Urinary bladder (tissue), 4 donors: ENCODE data around the gene HERC4. TPM values are rescaled to one million over a fixed set of nuclear protein-coding genes. Genes with fewer than 3 reads are reported as not detected.
A peak's percentile ranks its signal among the peaks of the same experiment; 100 is the strongest.

ENCODE experiments used
- DNase-seq: peaks from one replicate; pipeline ENCODE4 v3.0.0-alpha.2; 2015; ENCODE audit errors: extremely low spot score
- H3K27ac ChIP-seq: one replicate; pipeline ENCODE4 v1.5.1; 2013; ENCODE audit warnings: low read depth, mild to moderate bottlenecking, moderate library complexity
- H3K36me3 ChIP-seq: one replicate; pipeline ENCODE4 v1.6.1; 2013; ENCODE audit warnings: mild to moderate bottlenecking, moderate library complexity; ENCODE audit not compliant: insufficient read depth
- H3K4me1 ChIP-seq: one replicate; pipeline ENCODE4 v1.6.1; 2013; ENCODE audit warnings: mild to moderate bottlenecking, moderate library complexity; ENCODE audit not compliant: insufficient read depth
- H3K4me3 ChIP-seq: one replicate; pipeline ENCODE4 v1.5.1; 2013; ENCODE audit warnings: low read depth, low read length
- WGBS: extraction: QIAGEN DNeasy Blood & Tissue Kit; methylation state at CpG from one replicate; pipeline ENCODE4 v1.1.7; 2013; 5-methylcytosine and 5-hydroxymethylcytosine counted together
- polyA plus RNA-seq: library from polyadenylated mRNA; stranded (reverse); fragments of 200-250 nt; gene quantifications from one replicate; pipeline ENCODE4 v1.2.3, GENCODE V29; 2013
- total RNA-seq: library from RNA; depleted of rRNA; stranded (reverse); fragments of >200 nt; gene quantifications from one replicate; pipeline ENCODE4 v1.2.3, GENCODE V29; 2014
- donor health status: healthy with polysubstance abuse.
- donor health status: healthy.

HERC4 gene, protein sequence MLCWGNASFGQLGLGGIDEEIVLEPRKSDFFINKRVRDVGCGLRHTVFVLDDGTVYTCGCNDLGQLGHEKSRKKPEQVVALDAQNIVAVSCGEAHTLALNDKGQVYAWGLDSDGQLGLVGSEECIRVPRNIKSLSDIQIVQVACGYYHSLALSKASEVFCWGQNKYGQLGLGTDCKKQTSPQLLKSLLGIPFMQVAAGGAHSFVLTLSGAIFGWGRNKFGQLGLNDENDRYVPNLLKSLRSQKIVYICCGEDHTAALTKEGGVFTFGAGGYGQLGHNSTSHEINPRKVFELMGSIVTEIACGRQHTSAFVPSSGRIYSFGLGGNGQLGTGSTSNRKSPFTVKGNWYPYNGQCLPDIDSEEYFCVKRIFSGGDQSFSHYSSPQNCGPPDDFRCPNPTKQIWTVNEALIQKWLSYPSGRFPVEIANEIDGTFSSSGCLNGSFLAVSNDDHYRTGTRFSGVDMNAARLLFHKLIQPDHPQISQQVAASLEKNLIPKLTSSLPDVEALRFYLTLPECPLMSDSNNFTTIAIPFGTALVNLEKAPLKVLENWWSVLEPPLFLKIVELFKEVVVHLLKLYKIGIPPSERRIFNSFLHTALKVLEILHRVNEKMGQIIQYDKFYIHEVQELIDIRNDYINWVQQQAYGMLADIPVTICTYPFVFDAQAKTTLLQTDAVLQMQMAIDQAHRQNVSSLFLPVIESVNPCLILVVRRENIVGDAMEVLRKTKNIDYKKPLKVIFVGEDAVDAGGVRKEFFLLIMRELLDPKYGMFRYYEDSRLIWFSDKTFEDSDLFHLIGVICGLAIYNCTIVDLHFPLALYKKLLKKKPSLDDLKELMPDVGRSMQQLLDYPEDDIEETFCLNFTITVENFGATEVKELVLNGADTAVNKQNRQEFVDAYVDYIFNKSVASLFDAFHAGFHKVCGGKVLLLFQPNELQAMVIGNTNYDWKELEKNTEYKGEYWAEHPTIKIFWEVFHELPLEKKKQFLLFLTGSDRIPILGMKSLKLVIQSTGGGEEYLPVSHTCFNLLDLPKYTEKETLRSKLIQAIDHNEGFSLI
- 155 TPM for total RNA-seq
- 20.6 TPM for polyA plus RNA-seq

DNA sequence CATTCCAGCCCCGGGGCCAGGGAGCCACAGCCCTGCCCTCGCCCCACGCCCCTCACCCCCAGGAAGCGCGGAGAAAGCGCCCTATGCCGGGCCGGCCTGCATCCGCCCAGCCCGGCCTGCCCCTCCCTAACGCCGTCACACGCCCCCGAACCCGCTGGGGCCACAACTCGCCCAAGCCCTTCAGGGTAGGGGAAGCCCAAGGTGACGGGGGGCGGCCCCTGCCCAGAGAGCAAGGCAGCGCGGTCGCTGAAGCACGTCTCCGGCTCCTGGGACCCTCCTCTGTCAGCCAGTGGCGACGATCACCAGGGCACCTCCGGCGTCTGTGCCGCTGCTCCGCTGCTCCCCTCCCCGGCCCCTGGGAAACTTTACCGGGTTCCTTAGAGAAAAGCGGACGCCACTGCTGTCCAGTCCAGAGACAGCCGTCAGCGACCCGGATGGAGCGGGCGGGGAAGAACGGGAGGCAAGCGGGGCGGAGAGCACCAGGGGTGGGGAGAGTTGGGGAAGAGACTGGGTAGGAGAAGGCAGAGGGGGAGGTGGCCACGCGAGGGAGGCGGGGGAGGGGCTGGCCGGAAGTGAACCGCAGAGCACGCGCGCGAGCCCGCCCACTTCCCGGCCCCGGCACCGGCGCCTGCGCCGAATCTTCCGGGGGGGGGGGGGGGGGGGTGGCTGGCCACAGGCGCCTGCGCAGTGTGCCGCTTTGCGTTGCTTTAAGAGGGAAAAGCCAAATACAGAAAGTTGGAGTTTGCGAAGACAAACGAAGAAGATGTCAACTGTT is at the start of gene HERC4:
Gene HERC4, minus strand, starts transcription at position 509 of the 775 bp plus-strand sequence. CDS start 2,175 bp downstream, outside the sequence.
- Histone ChIP-seq H3K4me3 (peak within 1 kb of the TSS; percentile 77), H3K27ac (peak within 1 kb of the TSS; percentile 95), H3K36me3 (peaks cover 2% of the 10 kb centered on the region), H3K4me1 (peaks cover 5% of the 10 kb centered on the region)
- under 1% methylated on average over 64 of the region's 64 CpGs for WGBS
- peak; percentile 86 for DNase-seq

DNA sequence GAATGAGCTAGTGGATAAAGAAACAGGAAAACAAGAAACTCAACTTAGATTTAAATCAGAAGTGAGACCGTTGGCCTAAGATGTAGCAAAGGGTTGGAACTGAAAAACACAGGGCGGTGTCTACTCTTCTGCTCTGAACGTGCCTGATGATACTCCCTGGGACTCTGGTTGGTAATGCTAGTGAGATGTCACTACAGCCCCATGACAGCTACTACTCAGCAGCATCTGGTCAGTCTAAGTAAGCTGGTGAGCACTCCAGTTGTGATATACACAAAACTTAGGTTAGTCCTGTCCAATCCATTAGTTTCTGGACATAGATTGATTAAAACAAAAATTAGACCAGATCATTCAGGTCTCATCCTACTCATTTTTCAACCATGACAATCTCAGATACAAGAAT is 49.6 kb upstream of the HERC4 start:
- H3K27ac ChIP-seq = no peak overlapping the region
- no peaks in the 10 kb centered on the region for H3K36me3 ChIP-seq
- DNase-seq = no peak
- no peak overlapping the region for H3K4me3 ChIP-seq
- H3K4me1 ChIP-seq = no peaks in the 10 kb centered on the region
- WGBS = 82% methylated on average over 3 of the region's 3 CpGs

DNA sequence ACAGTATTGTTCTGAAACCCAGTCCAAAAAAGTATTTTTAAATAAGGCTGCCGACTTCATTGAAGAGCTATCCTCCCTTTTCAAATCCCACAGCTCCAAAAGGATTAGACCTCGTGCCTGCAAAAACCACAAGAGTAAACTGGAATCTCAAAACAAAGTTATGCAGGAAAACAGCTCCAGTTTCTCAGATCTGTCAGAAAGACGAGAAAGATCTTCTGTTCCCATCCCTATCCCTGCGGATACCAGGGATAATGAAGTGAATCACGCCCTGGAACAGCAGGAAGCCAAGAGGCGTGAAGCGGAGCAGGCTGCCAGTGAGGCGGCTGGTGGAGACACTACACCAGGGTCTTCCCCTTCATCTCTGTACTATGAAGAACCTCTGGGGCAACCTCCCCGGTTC is 46.8 kb upstream of the HERC4 start:
- Histone ChIP-seq H3K27ac (no peak overlapping the region), H3K4me1 (no peaks in the 10 kb centered on the region), H3K36me3 (no peaks in the 10 kb centered on the region), H3K4me3 (no peak overlapping the region)
- 61% methylated on average over 9 of the region's 9 CpGs for WGBS
- no peak for DNase-seq

DNA sequence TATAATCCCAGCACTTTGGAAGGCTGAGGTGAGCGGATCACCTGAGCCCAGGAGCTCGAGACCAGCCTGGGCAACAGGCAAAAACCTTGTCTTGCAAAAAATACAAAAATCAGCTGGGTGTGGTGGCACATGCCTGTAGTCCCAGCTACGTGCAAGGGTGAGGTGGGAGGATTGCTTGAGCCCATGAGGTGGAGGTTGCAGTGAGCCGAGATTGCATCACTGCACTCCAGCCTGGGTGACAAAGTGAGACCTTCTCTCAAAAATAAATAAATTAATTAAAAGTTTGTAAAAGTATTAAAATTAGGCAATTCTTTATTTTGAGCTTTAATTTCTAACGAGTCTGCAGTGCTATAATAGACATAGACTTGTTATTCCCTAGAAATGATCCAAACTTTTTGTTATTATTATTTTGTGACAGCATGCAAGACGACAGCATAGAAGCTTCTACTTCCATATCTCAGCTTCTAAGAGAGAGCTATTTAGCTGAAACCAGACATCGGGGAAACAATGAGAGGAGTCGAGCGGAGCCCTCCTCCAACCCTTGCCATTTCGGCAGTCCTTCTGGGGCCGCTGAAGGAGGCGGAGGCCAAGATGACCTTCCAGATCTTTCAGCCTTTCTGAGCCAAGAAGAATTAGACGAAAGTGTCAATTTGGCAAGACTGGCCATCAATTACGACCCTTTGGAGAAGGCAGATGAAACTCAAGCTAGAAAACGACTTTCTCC is 46.1 kb upstream of the HERC4 start:
- DNase-seq = no peak
- Histone ChIP-seq H3K36me3 (no peaks in the 10 kb centered on the region), H3K27ac (no peak overlapping the region), H3K4me1 (no peaks in the 10 kb centered on the region), H3K4me3 (no peak overlapping the region)
- 69% methylated on average over 15 of the region's 15 CpGs for WGBS

DNA sequence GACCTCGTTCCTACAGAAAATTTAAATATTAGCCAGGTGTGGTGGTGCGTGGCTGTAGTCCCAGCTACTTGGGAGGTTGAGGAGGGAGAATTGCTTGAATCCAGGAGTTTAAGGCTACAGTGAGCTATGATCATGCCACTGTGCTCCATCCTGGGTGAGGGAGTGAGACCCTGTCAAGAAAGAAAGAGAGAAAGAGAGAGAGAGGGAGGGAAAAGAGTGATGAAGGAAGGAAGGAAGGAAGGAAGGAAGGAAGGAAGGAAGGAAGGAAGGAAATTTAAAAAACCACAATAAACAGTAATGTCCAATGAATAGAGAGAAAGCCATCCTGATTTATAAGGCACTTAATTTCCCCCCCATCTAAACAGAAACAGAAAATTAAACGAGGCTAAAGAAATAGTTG is 43.6 kb upstream of the HERC4 start:
- WGBS = 87% methylated on average over 3 of the region's 3 CpGs
- H3K4me3 ChIP-seq = no peak overlapping the region
- no peak for DNase-seq
- no peak overlapping the region for H3K27ac ChIP-seq
- no peaks in the 10 kb centered on the region for H3K4me1 ChIP-seq
- H3K36me3 ChIP-seq = no peaks in the 10 kb centered on the region

DNA sequence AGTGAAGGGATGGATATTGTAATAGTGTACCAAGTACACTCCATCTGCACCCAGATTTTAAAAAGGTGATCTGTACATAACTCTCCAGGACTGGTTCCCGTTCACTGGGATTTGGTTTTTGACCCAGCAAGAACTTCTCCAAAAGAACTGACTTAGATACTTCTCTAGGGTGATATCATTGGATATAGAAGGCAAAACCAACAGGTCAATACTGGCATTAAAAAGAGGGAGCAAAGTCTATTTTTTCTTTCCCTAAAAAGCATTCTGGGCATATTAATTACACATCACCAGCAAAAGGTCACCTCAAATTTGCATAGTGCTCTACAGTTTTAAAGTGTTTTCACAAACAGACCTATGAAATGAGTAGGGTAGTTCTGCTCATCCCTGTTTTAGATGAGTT is 37.8 kb upstream of the HERC4 start:
- Histone ChIP-seq H3K4me1 (no peaks in the 10 kb centered on the region), H3K27ac (no peak overlapping the region), H3K4me3 (no peak overlapping the region), H3K36me3 (no peaks in the 10 kb centered on the region)
- DNase-seq = no peak
- 97% methylated on average over 1 of the region's 1 CpG for WGBS

DNA sequence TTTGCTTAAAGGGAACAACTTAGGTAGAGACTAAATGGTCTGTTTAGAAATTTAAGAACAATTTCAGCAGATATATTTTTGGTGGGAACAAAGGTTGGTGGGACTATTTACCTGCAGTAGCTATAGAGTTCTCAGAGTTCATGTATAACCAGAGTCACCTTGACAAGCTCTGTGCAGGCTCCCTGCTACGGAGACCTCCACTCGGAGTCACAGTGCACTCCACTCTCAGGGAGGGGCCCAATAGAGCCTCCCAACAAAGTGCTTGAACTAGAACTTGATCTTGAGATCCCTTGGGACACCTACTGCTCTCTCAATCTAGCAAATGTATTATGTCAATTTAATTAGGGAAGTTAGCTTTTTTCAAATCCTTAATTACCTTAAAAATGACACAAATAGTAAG is 36.5 kb upstream of the HERC4 start:
- WGBS = 89% methylated on average over 2 of the region's 2 CpGs
- Histone ChIP-seq H3K4me1 (no peaks in the 10 kb centered on the region), H3K36me3 (no peaks in the 10 kb centered on the region), H3K4me3 (no peak overlapping the region), H3K27ac (no peak overlapping the region)
- DNase-seq = no peak

DNA sequence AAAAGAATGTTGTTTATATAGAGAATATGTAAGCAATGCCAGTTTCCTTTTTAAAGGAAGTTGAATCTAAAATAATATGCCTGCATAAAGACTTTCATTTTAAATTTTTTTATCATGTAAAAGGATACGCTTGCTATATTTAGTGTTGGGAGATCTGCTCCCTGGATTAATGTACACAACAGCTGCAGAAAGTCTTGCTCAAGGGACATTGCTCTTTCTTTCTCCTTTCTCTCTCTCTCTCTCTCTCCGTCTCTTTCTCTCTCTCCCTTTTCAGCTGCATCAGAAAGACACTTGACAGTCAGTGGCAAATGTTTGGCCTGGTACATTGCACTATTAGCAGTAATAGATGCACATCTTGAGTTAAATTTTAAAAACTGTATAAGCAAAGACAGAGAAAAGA is 34.9 kb upstream of the HERC4 start:
- no peak overlapping the region for H3K4me3 ChIP-seq
- WGBS = 20% methylated on average over 2 of the region's 2 CpGs
- H3K36me3 ChIP-seq = no peaks in the 10 kb centered on the region
- H3K27ac ChIP-seq = no peak overlapping the region
- DNase-seq = no peak
- H3K4me1 ChIP-seq = no peaks in the 10 kb centered on the region

DNA sequence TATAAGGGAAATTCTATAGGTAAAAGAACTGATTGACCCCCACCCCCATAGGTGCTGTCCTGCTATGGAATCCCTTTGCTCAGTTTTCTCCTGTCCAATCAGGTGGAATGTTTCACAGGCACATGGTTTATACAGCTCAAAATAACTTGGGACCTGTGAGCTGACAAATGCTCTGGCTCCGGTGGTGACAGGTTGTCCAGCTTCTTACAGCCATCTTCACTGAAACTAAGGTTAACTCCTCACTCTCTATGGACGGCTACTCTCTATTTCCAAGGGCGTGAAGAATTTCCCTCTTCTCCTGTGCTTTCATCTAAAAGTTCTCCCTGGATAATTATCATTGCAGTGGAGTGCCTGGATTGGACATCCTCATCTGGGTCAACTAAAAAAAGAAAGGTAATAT is 34.2 kb upstream of the HERC4 start, which contains the start of gene MYPN:
Gene MYPN, plus strand, starts transcription at position 158 of the 400 bp plus-strand sequence. CDS start 11,951 bp downstream, outside the sequence.
- Histone ChIP-seq H3K4me1 (no peaks in the 10 kb centered on the region), H3K4me3 (no peak within 1 kb of the TSS), H3K36me3 (no peaks in the 10 kb centered on the region), H3K27ac (no peak within 1 kb of the TSS)
- 65% methylated on average over 3 of the region's 3 CpGs for WGBS
- no peak for DNase-seq

DNA sequence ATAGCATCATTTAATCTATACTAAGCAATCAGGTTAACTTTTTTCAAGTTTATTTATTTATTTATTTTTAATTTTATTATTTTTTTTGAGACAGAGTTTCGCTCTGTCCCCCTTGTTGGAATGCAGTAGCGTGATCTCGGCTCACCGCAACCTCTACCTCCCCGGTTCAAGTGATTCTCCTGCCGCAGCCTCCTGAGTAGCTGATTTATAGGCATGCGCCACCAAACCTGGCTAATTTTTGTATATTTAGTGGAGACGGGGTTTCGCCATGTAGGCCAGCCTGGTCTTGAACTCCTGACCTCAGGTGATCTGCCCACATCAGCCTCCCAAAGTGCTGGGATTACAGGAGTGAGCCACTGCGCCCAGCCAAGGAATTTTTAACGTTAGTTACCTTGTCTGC is 33.6 kb upstream of the HERC4 start:
- Histone ChIP-seq H3K36me3 (no peaks in the 10 kb centered on the region), H3K27ac (no peak overlapping the region), H3K4me3 (no peak overlapping the region), H3K4me1 (no peaks in the 10 kb centered on the region)
- WGBS = 91% methylated on average over 11 of the region's 11 CpGs
- no peak for DNase-seq

DNA sequence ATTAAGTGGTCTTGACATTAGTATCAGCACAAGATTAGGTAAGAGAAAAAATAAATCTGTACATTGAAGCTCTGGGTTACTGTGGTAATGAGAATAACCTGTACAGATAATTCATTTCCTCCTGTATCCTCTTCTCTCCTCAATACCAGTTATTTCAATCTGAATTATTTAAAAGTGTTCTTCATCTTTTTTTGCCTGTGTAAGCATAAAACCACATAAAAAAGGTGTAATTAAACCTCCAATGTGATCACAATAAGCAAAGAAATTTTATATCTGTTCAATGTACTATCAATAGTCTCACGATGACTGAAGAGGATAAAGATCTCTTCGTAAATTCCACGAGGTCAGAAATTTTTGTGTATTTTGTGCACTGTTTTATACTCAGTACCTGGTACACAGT is 33.0 kb upstream of the HERC4 start:
- Histone ChIP-seq H3K36me3 (no peaks in the 10 kb centered on the region), H3K4me3 (no peak overlapping the region), H3K27ac (no peak overlapping the region), H3K4me1 (no peaks in the 10 kb centered on the region)
- DNase-seq = no peak
- 73% methylated on average over 3 of the region's 3 CpGs for WGBS

DNA sequence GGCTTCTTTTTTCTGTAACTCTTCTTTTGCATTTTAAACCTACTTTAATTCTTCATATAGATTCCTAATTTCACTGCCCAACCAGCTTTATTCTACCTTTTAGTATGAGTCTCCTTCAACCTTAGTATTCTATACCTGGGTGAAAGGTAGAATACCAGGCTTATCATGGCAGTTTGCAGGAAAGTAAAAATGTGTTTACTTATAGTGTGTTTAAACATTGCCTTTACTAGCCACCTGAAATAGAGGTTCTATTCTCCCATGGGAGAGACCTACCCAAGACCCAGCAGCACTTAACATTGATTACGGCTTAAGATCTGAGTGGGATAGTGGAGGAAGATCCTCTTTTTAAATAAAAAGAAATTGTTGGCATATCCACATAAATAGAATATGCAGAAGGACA is 32.6 kb upstream of the HERC4 start:
- Histone ChIP-seq H3K4me1 (no peaks in the 10 kb centered on the region), H3K4me3 (no peak overlapping the region), H3K27ac (no peak overlapping the region), H3K36me3 (no peaks in the 10 kb centered on the region)
- WGBS = 100% methylated on average over 1 of the region's 1 CpG
- no peak for DNase-seq
